NCI-H1417 (cell line): ENCODE results near the gene COL26A1.

ENCODE experiments used
- DNase-seq, 3 experiments: peaks; one replicate each; lab custom pipeline; 2025; lab: John Stamatoyannopoulos, UW

The COL26A1 gene

DNA sequence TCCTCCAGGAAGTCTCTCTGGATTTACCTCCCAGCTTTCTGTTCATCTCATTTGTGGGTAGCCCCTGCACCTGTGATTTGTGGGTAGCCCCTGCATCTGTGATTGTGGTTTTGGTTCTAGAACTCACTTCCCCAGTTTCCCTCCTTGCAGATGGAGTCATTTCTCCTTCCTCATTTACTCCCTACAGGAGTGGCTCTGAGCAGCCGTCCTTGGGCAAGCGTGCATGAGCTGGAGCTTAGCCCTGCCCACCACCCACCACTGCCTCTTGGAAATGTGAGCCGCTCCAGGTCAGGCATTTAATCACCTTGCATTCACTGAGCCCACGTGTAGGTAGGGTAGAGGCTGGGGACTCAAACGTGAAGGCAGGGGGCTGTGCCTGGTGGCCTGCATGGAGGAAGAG lies 8.2 kb downstream of the COL26A1 start:
- no peak for DNase-seq

DNA sequence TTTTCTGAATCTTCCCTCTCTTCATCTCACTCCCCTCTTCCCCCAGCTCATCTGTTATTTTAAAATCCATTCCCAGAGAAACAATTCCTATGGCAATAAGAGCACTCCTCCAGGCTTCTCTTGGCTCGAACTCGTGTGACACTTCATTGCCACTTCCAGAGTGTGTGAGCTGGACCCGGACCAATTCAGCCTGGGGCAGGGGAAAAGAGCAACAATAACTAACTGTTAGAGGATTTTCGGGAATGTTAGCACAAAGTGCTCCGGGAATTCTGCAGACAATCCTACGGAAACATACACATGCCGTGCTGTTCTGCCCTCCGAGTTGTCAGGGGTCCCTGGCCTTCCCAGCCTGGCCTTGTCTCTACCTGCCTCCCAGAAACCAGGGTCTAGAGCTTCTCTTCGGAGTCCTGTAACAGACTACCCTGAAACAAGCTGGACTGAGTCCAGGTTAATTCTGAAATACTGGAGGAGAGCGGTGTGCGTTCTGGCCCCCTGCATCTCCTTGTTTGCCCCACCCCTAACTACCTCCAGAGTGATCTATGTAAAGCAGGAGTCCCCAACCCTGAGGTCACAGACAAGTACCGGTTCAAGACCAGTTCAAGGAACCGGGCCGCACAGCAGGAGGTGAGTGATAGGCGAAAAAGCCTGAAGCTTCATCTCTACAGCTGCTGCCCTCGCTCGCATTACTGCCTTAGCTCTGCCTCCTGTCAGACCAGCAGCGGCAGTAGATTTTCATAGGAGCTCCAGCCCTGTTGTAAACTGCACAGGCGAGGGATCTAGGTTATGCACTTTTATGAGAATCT lies 11.3 kb downstream of the COL26A1 start:
- DNase-seq = no peak

DNA sequence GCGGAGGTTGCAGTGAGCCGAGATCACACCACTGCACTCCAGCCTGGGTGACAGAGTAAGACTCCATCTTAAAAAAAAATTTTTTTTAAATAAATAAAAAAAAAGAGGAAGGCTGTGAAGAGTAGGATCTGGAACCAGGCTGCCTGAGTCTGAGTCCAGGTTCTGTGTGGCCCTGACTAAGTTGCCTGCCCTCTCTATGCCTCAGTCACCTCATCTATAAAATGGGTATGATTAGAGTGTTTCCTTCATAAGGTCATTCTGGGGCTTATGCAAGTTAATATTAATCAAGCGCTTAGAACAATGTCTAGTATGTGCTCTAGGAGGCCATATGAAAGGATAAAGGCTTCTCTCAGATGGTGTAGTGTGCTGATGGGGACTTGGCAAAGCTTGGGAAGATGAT lies 12.3 kb downstream of the COL26A1 start:
- no peak for DNase-seq

DNA sequence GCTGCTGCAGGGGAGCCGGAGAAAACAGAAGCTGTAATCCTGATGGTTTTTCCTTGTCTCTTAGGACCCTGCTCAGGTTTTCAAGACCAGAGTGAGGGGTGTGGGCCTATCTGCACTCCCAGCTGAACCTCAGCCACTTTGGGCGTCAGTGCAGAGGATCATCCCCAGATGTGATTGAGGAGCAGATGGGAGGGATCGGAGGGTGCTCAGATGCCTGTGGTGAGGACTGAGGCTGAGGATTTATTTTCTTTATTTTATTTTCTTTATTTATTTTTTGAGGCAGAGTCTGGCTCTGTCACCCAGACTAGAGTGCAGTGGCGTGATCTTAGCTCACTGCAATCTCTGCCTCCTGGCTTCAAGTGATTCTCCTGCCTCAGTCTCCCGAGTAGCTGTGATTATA lies 13.9 kb downstream of the COL26A1 start:
- DNase-seq = no peak

DNA sequence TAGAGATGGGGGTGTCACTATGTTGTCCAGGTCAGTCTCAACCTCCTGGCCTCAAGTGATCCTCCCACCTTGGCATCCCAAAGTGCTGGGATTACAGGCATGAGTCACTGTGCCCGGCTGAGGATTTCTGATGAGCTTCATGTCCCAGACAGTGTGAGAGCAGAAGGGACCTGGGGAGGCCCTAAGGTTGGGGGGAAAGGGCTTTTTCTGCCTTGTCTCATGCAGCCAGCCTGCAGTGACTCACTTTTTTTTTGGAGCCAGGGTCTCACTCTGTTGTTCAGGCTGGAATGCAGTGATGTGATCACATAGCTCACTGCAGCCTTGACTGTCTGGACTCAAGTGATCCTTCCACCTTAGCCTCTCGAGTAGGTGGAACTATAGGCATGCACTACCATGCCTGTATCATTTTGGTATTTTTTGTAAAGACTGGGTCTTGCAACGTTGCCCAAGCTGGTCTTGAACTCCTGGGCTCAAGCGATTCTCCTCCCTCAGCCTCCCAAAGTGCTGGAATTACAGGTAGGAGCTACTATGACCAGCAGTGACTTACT lies 14.6 kb downstream of the COL26A1 start:
- no peak for DNase-seq

DNA sequence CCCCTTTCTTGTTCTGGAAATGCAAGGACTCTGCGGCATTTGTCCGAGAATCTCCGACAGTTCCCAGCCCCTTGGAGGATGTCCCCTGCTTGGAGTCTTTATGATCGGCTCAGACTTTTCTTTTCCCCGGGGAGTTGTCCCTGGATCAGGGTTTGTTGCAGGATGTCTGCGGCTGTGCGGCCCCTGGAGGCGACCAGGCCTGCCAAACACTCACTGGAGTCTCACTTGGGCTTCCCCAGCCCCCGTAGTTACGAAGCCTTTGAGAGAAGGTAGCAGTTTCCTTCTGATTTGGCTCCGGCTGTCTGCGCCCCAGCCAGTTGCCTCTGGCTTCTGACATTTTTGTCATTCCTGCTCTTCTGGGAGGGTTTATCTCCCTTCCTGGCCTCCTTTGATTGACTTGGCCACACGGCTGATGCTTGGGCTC lies 16.1 kb downstream of the COL26A1 start:
- no peak for DNase-seq

DNA sequence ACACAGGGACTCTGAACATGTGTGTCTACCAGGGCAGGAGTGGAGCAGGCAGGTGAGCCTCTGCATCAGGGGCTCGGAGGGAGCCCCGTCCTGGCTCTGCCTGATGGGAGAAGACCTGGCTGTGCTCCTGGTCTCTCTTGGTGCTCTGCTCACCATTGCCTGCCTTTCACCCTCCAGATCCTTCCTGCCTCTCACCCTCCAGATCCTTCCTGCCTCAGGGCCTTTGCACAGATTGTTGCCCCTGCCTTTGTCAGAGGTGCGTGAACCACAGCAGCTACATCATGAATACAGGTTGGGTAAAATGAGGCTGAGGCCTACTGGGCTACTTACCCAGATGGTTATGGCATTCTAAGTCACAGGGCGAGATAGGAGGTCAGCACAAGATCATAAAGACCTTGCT lies 16.6 kb downstream of the COL26A1 start:
- no peak for DNase-seq

DNA sequence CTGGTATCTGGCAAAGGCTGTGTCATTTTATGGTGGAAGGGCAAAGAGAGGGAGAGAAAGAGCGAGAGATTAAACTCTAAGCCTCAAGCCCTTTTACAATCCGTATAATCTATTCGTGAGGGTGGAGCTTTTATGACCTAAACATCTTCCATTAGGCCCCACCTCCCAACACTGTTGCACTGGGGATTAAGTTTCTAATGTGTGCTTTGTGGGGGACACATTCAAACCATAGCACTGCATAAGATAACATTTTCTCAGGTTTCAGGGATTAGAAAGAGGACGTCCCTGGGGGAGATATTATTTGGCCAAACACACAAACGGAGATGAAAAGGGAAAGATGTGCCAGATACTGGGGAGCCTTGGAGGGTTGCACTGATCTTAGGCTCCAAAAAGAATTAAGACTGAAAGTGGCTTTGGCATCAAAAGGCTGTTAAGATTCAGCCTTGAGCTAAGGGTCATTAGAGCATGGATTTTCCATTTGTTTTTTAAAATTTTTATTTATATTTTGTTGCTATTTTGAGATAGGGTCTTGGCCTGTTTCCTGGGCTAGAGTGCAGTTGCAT lies 19.0 kb downstream of the COL26A1 start:
- no peak for DNase-seq

DNA sequence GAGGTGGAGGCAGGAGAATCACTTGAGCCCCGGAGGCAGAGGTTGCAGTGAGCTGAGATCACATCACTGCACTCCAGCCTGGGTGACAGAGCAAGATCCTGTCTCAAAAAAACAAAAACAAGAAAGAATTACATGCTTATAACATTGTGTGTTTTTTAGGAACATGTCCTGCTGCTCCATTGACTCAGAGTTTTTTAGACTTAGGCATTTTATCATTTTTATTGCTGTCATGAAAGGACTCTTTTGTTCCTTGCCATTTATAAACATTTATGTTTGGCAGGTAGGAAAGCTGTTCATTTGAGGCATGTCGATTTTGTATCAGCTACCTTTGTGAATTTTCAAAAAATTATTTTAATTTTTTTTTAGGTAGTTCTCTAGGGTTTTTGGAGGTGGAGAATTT lies 20.3 kb downstream of the COL26A1 start:
- DNase-seq = no peak

DNA sequence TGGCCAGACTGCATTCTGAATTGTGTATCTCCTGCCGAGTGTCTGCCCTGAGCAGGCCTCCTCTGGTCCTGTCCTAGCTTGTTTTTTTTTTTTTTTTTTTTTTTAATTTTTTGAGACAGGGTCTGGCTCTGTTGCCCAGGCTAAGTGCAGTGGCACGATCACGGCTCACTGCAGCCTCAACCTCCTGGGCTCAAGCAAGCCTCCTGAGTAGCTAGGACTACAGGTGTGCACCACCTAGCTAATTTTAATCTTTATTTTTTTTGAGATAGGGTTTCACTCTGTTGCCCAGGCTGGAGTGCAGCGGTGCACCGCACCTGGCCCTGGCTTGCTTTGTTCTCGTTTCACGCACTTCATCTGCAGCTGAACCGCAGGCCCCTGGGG lies 23.5 kb downstream of the COL26A1 start:
- no peak for DNase-seq

DNA sequence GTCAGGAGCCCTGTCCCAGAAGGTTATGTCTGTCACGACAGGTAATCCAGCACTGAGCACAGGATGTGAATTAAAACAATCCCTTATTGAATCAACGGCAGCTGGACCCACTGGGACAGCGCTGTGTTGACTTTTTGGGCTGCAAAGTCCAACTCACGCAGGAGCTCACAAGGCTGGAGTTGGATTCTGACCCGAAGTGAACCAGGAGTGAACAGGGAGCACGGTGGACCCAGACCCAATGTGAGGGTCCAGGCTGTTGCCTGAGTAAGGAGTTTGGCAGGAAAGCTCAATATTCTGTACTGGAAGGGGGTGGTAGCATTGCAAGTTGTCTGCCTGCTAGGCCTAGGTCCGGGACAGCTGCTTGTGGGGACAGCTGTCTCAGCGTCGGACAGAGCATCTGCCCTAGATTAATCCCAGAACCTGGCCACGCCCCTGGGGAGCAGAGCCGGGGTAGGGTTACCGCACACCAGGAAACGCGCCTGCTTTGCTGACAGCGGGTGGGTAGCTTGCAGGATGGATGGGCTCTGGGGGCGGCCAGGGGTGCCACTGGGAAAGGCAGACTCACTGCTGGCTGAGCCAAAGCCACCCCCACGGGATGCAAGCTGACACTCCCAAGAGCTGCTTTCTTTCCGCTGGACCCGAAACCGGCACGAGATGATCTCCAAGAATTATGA lies 24.0 kb downstream of the COL26A1 start:
- peak in 1 of 3 experiments; percentile 24 for DNase-seq

DNA sequence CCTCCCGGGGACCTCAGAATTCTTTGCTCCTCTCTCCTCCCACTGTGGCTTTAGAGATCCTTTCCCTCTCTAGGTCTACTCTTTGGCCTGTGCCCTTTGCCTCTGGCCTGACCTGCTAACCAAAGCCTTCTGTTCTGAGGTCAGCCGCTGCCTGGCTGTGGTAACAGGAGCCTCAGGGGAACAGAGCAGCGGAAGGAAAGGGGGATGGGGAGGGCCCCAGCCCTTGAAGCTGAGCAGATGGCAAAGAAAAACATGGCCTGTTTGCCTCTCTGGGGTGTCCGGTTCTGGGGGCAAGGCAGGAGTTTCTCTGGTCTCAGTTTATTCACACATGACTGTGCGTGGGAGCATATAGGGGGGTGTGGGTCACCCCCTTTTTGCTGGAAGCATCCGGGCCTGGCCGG lies 28.2 kb downstream of the COL26A1 start:
- DNase-seq = no peak

DNA sequence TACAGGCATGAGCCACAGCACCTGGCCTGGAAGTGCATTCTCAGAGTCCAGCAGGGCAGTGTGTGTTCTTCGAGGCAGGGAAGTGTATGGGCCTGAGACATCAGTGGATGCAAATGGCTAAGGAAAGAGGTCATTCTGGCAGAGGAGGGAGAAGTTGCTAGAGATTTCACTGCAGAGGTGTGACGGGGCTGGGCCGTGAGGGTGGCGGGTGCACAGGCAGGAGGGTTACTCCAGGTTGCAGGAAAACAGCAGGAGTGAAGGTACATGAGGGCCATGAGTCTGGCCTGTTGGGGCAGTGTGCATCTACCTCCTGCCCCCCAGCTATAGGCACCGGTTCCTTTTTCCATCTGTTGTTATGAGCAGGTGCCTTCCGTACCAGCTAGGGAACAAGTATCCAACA lies 29.3 kb downstream of the COL26A1 start:
- DNase-seq = no peak

DNA sequence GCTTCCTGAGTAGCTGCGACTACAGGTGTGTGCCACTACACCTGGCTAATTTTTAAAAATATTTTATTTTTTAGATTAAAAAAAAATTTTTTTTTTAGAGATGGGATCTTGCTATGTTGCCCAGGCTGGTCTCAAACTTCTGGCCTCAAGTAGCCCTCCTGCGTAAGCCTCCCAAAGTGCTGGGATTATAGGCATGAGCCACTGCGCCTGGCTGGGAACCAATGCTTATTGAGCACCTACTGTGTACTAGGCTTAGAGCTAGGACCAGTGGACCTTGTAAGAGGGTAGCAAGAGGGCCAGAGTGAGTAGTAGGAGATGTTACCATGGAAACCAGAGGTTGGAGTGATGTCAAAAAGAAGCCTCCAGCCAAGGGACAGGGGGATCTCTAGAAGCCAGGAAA lies 31.2 kb downstream of the COL26A1 start:
- no peak for DNase-seq

DNA sequence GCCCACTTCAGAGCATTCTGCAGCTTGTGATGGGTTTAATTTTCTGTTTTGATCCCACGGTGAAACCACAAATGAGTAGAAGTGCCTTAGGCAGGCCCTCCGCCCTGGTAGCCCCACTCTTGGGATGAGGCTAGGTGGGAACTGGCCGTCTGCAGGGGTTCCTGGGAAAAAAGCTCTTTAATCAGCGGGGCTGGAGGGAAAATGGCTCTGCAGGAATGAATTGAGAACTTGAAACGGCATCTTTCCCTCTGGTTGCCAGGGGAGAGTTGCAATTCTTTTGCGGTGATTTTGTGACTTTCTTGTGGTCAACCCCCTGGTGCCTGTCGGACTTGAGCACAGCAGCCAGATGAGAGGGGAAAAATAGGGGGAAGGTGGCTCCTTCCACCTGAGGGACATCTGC lies 32.7 kb downstream of the COL26A1 start:
- no peak for DNase-seq

DNA sequence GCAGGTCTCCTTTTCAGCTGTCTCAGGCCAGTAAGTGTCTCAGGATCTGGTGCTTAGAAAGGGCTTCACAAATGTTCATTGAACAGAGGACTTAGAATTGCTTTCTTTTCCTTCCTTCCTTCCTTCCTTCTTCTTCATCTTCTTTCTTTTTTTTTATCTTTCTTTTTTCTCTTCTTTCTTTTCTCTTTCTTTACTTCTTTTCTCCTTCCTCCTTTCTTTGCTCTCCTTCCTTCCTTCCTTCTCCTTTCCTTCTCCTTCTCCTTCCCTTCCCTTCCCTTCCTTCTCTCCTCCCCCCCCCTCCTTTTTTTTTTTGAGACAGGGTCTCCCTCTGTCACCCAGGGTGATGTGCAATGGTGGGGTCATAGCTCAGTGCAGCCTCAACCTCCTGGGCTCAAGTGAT lies 34.6 kb downstream of the COL26A1 start:
- DNase-seq = no peak

DNA sequence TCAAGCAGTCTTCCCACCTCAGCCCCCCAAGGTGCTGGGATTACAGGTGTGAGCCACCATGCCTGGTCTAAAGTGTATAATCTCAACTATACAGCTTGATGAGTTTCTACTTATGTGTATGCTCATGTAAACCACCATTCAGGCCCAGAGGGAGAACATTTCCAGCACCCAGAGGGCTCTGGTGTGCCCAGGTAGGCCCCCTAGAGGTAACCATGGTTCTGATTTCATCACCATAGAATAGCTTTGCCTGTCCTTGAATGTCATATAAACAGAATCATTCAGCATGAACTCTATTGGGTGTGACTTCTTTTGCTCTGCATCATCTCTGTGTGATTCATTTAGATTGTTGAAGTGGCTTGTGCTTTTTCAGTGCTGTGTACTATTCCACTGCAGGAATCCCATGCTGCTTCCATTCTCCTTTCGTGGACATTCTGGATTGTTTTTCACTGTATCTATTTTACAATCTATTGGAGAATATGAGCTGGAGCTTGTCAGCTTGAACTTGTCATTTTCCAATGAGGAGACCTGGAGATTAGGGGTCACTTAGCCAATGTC lies 35.2 kb downstream of the COL26A1 start:
- no peak for DNase-seq

DNA sequence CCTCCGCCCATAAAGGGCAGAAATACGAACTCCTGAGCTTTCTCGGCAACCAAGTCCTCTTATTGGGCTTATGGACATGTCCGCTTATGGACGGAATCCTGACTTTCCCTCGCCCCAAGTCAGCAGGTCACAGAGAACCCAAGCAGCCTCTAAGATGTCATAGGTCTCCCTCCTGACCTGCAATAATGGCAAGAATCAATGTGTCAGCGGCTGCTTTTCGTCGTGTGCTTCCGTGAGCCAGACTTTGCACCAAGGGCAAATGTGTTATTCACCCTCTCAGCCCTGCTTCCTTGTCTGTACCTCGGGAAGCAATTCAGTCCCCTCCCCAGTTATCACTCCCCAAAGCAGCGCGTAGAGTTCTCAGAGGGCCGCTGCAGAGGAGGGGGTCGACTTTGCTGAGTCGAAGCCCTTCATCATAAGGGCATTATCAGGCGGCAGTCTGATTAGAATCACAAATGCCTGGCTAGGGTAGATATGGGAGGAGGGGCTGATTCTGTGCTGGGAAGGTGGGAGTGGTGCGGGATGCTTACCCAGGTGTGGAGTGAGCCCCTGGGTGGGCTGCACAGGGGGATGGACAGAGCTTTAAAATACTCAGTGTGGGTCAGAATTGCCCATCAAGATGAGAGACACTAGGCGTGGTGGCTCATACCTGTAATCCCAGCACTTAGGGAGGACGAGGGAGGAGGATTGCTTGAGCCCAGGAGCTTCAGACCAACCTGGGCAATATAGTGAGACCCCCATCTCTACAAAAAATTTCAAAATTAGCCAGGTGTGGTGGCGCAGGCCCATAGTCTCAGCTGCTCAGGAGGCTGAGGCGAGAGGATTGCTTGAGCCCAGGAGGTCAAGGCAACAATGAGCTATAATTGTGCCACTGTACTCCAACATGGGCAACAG lies 36.0 kb downstream of the COL26A1 start:
- no peak for DNase-seq

DNA sequence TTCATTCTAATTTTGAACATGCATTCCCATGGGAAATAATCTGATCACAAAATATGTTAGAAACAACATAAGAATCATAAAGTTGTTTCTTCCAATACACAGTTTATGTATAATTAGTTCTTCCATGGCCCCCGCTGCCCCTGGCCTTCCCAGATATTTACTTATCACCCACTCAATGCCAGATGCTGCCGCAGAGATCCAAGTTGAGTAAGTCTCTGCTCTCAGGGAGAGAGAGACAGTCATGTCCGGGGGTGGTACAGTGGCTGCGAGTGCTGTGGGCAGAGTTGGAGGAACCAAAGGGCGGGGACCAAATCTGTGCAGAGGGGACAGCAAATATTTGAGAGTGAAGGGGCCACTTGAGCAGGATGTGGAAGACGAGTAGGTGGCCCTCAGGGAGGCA lies 37.1 kb downstream of the COL26A1 start:
- DNase-seq = no peak

DNA sequence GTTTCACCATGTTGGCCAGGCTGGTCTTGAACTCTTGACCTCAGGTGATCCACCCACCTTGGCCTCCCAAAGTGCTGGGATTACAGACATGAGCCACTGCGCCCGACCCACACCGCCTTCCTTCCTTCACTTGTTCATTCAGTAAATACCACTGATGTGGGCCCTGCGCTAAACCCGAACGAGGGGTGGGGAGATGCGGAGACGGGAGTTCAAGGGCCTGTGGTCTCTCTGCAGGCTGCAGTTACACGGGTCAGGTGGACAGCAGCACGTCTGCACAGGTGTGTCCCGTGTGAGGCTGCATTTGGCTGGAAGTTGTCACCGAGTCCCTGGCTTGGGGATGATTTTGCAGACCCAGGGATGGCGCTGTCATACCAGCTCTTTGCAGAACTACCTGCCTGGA lies 38.1 kb downstream of the COL26A1 start:
- no peak for DNase-seq

DNA sequence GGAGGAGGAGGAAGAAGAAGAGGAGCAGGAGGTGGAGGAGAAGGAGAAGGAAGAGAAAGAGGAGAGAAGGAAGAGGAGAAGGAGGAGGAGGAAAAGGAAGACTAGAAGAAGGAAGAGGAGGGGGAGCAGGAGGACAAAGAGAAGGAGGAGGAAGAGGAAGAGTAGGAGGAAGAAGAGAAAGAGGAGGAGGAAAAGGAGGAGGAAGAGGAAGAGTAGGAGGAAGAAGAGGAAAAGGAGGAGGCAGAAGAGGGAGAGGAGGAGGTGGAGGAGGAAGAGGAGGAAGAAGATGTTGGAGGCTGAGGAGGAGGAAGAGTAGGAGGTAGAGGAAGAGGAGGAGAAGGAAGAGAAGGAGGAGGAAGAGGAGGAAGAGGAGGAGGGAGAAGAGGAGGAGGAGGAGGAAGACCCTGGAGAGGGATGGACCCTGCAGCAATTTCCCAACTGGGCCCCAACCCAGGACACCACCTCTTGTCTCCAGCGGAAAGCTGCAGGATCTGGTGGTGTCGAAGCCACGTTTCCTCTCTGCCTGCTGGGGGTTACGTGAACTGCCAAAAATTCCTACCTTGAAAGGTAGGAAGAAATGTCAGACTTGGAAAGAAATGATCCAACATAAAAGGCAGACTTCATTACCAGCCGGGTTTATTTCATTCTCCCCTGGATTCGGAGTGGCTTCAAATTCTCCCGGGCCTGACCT lies 38.9 kb downstream of the COL26A1 start:
- DNase-seq = no peak
